K562 (cell line): ENCODE measurements around the gene DNAJC6. TPM values are rescaled to one million over a fixed set of nuclear protein-coding genes. Genes with fewer than 3 reads are reported as not detected.
A peak's percentile ranks its signal among the peaks of the same experiment; 100 is the strongest.

Experiments
- ATAC-seq: fragments of 200-7000 bp; cut with Tn5 transposase; 3 replicates; pipeline ENCODE4 v1.9.1; 2020; ENCODE audit warnings: moderate library complexity
- BruUV-seq: library from RNA; stranded (reverse); fragments of 400-500 nt; replicated peaks from 2 replicates; lab custom pipeline; 2021; lab: Mats Ljungman, UMichigan
- CTCF ChIA-PET: fragments of 300-600 bp; formaldehyde crosslinking; extraction: SDS; loops from one replicate; lab custom pipeline; 2021; ENCODE audit warnings: low intra/inter-chr PET ratio; lab: Yijun Ruan, JAX
- POLR2A ChIA-PET: fragments of 300-600, 350-650 bp; sonication (Branson Sonifier 250); formaldehyde crosslinking; extraction: SDS; loops from one replicate; lab custom pipeline; 2021; ENCODE audit warnings: antibody characterized with exemption, inconsistent platforms; lab: Yijun Ruan, JAX
- DNase-seq, 4 experiments: peaks; one replicate each; pipeline versions ENCODE4 v3.0.0 to v3.0.0-alpha.2; 2011 to 2018; ENCODE audit warnings: low spot score in 3 of 4, mixed read lengths in 3 of 4; ENCODE audit errors: extremely low read depth in 1 of 4
- FAIRE-seq: peaks from 2 replicates; lab custom pipeline; 2011; peaks lifted over from hg19 to GRCh38; lab: Jason Lieb, UNC
- H2AFZ ChIP-seq: 2 replicates; pipeline ENCODE4 v1.6.0; 2011; ENCODE audit warnings: low read depth, low read length, control low read depth, inconsistent platforms
- H3K27ac ChIP-seq: fragments of 200-600 bp; 3 replicates; pipeline ENCODE4 v1.8.0; 2011; ENCODE audit warnings: low read depth, mild to moderate bottlenecking, control low read depth, inconsistent platforms, low read length, moderate library complexity, mixed read lengths; ENCODE audit errors: extremely low read depth
- H3K27me3 ChIP-seq, 2 experiments: fragments of 300-600 bp in 1 of 2; 2 replicates in 1 of 2; 3 replicates in 1 of 2; pipeline versions ENCODE4 v1.6.0 to v1.8.0; 2011; ENCODE audit warnings: inconsistent platforms in 2 of 2, low read length in 2 of 2, mild to moderate bottlenecking in 1 of 2, mixed read lengths in 1 of 2, moderate library complexity in 1 of 2; ENCODE audit not compliant: control insufficient read depth in 2 of 2, insufficient read depth in 2 of 2
- H3K36me3 ChIP-seq: fragments of 300-600 bp; 3 replicates; pipeline ENCODE4 v1.8.0; 2011; ENCODE audit warnings: mild to moderate bottlenecking, low read length, inconsistent platforms; ENCODE audit not compliant: control insufficient read depth, insufficient read depth
- H3K4me1 ChIP-seq, 2 experiments: fragments of 200-600 bp in 1 of 2; replicated peaks in 1 of 2; 2 replicates in 1 of 2; 3 replicates in 1 of 2; pipeline versions ENCODE4 v1.5.1 to v1.8.0; 2011; ENCODE audit warnings: inconsistent platforms in 2 of 2, low read length in 2 of 2, mild to moderate bottlenecking in 1 of 2, mixed read lengths in 1 of 2, moderate library complexity in 1 of 2; ENCODE audit not compliant: control insufficient read depth in 2 of 2, insufficient read depth in 2 of 2
- H3K4me2 ChIP-seq: 2 replicates; pipeline ENCODE4 v1.6.1; 2011; ENCODE audit warnings: low read length, control low read depth, inconsistent platforms, mixed read lengths; ENCODE audit not compliant: insufficient read depth
- H3K4me3 ChIP-seq: fragments of 200-600 bp; sonication (generic), shearing (Covaris generic); 2 replicates; pipeline ENCODE4 v1.5.1; 2016; ENCODE audit warnings: control low read depth, inconsistent platforms
- H3K79me2 ChIP-seq: fragments of 200-600 bp; 3 replicates; pipeline ENCODE4 v1.8.0; 2011; ENCODE audit warnings: low read length, inconsistent platforms; ENCODE audit not compliant: control insufficient read depth, insufficient read depth
- H3K9ac ChIP-seq, 2 experiments: 2 replicates each; pipeline versions ENCODE4 v1.6.0 to v1.6.1; 2011; ENCODE audit warnings: low read depth in 2 of 2, low read length in 2 of 2, control low read depth in 1 of 2, inconsistent platforms in 1 of 2, mild to moderate bottlenecking in 1 of 2, mixed read lengths in 1 of 2; ENCODE audit not compliant: insufficient read depth in 1 of 2
- H3K9me1 ChIP-seq: one replicate; pipeline ENCODE4 v1.6.0; 2011; ENCODE audit warnings: inconsistent platforms, mild to moderate bottlenecking, low read length, moderate library complexity; ENCODE audit not compliant: control insufficient read depth, insufficient read depth
- H3K9me3 ChIP-seq: replicated peaks from 2 replicates; pipeline ENCODE4 v1.5.1; 2011; ENCODE audit warnings: low read depth, low read length, inconsistent platforms; ENCODE audit not compliant: control insufficient read depth, insufficient read depth
- H4K20me1 ChIP-seq: replicated peaks from 2 replicates; pipeline ENCODE4 v1.6.1; 2011; ENCODE audit warnings: low read length, inconsistent platforms, mixed read lengths; ENCODE audit not compliant: control insufficient read depth, insufficient read depth
- NR4A1 ChIP-seq, 2 experiments: fragments of 250-450 bp in 1 of 2; fragments of 450-650 bp in 1 of 2; sonication (Bioruptor Pico) in 1 of 2; IDR thresholded peaks; 2 replicates each; pipeline versions ENCODE4 v1.4.0 to v1.6.1; 2016 to 2020; ENCODE audit warnings: mild to moderate bottlenecking in 2 of 2, missing compliant biosample characterization in 1 of 2, missing genetic modification characterization in 1 of 2, moderate library complexity in 1 of 2
- NRF1 ChIP-seq, 2 experiments: fragments of 450-650 bp; IDR thresholded peaks in 1 of 2; conservative IDR thresholded peaks in 1 of 2; 2 replicates each; pipeline ENCODE4 v1.6.1; 2014; ENCODE audit warnings: mild to moderate bottlenecking in 2 of 2
- RHOXF2B ChIP-seq: fragments of 250-450 bp; sonication (Bioruptor Pico); conservative IDR thresholded peaks from 2 replicates; pipeline ENCODE4 v1.5.1; 2021
- ZNF263 ChIP-seq: sonication (generic); formaldehyde crosslinking; IDR thresholded peaks from 2 replicates; pipeline ENCODE4 v1.8.0; 2022; ENCODE audit warnings: mild to moderate bottlenecking, missing genetic modification reagents, borderline replicate concordance
- ZNF354B ChIP-seq: fragments of 250-450 bp; sonication (Bioruptor Pico); IDR thresholded peaks from 2 replicates; pipeline ENCODE4 v1.4.0; 2020
- ZNF583 ChIP-seq: fragments of 250-450 bp; sonication (Bioruptor Pico); IDR thresholded peaks from 2 replicates; pipeline ENCODE4 v1.4.0; 2020
- ZNF584 ChIP-seq: fragments of 200-800 bp; sonication (Bioruptor generic); IDR thresholded peaks from 2 replicates; pipeline ENCODE4 v1.6.1; 2016; ENCODE audit warnings: low read depth, mild to moderate bottlenecking, missing genetic modification characterization, missing compliant biosample characterization
- WGBS: fragments of 100-300 bp; shearing (Covaris generic); methylation state at CpG from one replicate; pipeline ENCODE4 v1.1.6; 2016; ENCODE audit warnings: low coverage, mixed read lengths; ENCODE audit not compliant: insufficient coverage; ENCODE audit errors: missing lambda C conversion rate; 5-methylcytosine and 5-hydroxymethylcytosine counted together
- in situ Hi-C: fragments of 300-500 bp; cut with MboI; formaldehyde crosslinking; loops from 4 replicates; pipeline ENCODE4 v1.15.0; 2018; ENCODE audit warnings: inconsistent platforms, mixed read lengths
- intact Hi-C: fragments of 100-400 bp; cut with micrococcal nuclease; formaldehyde crosslinking; loops from 2 replicates; pipeline ENCODE4 v1.14.2; 2022
- polyA plus RNA-seq, 8 experiments: library from polyadenylated mRNA; depleted of rRNA in 4 of 8; stranded (reverse) in 5 of 8; unstranded in 3 of 8; fragments of >200 nt; fragmentation: Nextera tagmentation in 2 of 8; fragmentation: Illumina TruSeq in 1 of 8; extraction: Ambion mirVana in 2 of 8; extraction: Trizol in 1 of 8; gene quantifications; 2 replicates each; pipeline versions ENCODE4 v1.2.1 to v1.2.3, GENCODE V29; 2011 to 2014; ENCODE audit warnings: inconsistent platforms in 1 of 8, missing spikeins in 1 of 8
- total RNA-seq, 7 experiments: library from RNA; depleted of rRNA in 6 of 7; stranded (reverse); fragments of >200 nt in 6 of 7; fragmentation: Illumina TruSeq in 2 of 7; extraction: Trizol in 2 of 7; gene quantifications; 2 replicates each; pipeline versions ENCODE4 v1.2.1 to v1.2.3, GENCODE V29; 2011 to 2021; ENCODE audit warnings: low replicate concordance in 1 of 7
- TF ChIP-seq, protein P1 (sequence below): fragments of 200-800 bp; sonication (Bioruptor generic); IDR thresholded peaks from 2 replicates; pipeline ENCODE4 v1.6.1; 2017; ENCODE audit warnings: missing genetic modification characterization, missing compliant biosample characterization
- TF ChIP-seq, protein P2 (sequence below): IDR thresholded peaks from 3 replicates; pipeline ENCODE4 v1.6.1; 2011; ENCODE audit warnings: borderline replicate concordance, mild to moderate bottlenecking, moderate library complexity; ENCODE audit not compliant: insufficient read length; ENCODE audit errors: extremely low read depth
- TF ChIP-seq, protein P3 (sequence below): fragments of 200-800 bp; sonication (Bioruptor generic); IDR thresholded peaks from 2 replicates; pipeline ENCODE4 v1.6.1; 2016; ENCODE audit warnings: missing genetic modification characterization, missing compliant biosample characterization

DNAJC6 gene
- total and polyA plus RNA-seq, 9 of the 15 experiments (the other 6 are each of a cell fraction or from before 2014, with no cell fraction given), result 6.7 to 78.7 (median 28.0) TPM

DNA sequence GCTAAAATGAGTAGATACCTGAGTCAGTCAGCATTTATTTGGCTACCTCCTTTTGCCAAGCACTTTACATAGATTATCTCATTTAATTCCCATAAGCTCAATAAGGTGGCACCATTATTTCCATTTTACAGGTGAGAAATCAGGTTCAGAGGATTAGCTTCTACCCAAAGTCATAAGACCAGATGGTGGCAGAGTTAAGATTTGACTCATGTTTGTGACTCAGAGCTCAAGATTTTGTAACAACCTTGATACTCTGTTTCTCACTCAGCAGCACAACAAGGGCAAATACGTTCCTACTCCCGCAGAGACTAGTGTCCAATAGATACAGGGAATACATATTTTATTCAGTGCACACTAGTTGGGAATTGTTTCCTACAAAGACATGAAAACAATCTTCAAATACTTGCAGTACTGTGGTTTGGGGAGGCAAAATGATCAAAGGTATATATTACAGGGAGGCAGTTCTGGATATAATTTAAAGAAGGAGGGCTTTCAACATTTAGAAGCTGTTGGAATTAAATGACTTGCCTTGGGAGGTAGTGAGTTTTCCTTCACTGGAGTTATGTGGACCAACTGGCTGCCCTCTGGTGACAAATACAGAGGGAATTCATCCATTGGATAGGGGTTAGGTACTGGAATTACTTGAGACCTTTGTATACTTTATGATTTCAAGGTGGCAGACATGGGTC is 114.7 kb downstream of the DNAJC6 start:
- intact Hi-C loops (loop anchor here (2.0 to 5.0 kb wide), 4 partner anchors 53 to 357 kb away; no protein-coding TSS in a partner anchor), in situ Hi-C loops (loop anchor here (10.0 kb wide), 1 partner anchor 359 kb away; no protein-coding TSS in a partner anchor)
- H2AFZ ChIP-seq, result no peak overlapping the region
- H3K79me2 ChIP-seq, result peaks cover 76% of the 10 kb centered on the region
- H3K27me3 ChIP-seq, result no peaks in the 10 kb centered on the region
- no TSS peak for BruUV-seq
- H4K20me1 ChIP-seq, result peaks cover 3% of the 10 kb centered on the region; the same call in 1 of the 2 replicates
- peak overlapping the region; percentile 52 for H3K4me2 ChIP-seq
- H3K9me3 ChIP-seq, result no peaks in the 10 kb centered on the region
- peak overlapping the region; percentile 83; the same call in 1 of the 2 replicates for H3K4me3 ChIP-seq
- H3K27ac ChIP-seq, result peak overlapping the region; percentile 61
- H3K9me1 ChIP-seq, result no peaks in the 10 kb centered on the region
- peak overlapping the region in 1 of 2 experiments; percentile 95; a peak in 2 of 4 replicates for H3K9ac ChIP-seq
- H3K36me3 ChIP-seq, result peaks cover 57% of the 10 kb centered on the region
- peak; percentile 6 for FAIRE-seq
- ChIA-PET POLR2A (interaction anchor here (0.5 to 1.5 kb wide), 3 partner anchors 24 to 294 kb away, joined by 3 to 6 read pairs (median 3); no protein-coding TSS in a partner anchor), CTCF (no interaction called here)
- peaks cover 14 to 42% of the 10 kb centered on the region in 2 experiments for H3K4me1 ChIP-seq
- DNase-seq, result peak; percentile 32 to 65 (median 40)
- no peak for ATAC-seq
- WGBS, result 3% methylated on average over 2 of the region's 2 CpGs
- TF ChIP-seq ZNF583 (CRISPR knock-in tag) (no peak), NRF1 (conservative IDR thresholded peaks at IDR 0.05 in 1 of 2, IDR thresholded peaks at IDR 0.05 in 1 of 2) (no peak), ZNF263 (CRISPR knock-in tag) (no peak), ZNF584 (CRISPR knock-in tag) (no peak), ZNF354B (CRISPR knock-in tag) (no peak), NR4A1 (CRISPR knock-in tag; IDR thresholded peaks at IDR 0.05) (no peak), NR4A1 (tag; IDR thresholded peaks at IDR 0.05) (no peak), RHOXF2B (no peak)
- TF ChIP-seq, protein P1, sequence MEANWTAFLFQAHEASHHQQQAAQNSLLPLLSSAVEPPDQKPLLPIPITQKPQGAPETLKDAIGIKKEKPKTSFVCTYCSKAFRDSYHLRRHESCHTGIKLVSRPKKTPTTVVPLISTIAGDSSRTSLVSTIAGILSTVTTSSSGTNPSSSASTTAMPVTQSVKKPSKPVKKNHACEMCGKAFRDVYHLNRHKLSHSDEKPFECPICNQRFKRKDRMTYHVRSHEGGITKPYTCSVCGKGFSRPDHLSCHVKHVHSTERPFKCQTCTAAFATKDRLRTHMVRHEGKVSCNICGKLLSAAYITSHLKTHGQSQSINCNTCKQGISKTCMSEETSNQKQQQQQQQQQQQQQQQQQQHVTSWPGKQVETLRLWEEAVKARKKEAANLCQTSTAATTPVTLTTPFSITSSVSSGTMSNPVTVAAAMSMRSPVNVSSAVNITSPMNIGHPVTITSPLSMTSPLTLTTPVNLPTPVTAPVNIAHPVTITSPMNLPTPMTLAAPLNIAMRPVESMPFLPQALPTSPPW (CRISPR knock-in tag), result no peak
- TF ChIP-seq, protein P2, sequence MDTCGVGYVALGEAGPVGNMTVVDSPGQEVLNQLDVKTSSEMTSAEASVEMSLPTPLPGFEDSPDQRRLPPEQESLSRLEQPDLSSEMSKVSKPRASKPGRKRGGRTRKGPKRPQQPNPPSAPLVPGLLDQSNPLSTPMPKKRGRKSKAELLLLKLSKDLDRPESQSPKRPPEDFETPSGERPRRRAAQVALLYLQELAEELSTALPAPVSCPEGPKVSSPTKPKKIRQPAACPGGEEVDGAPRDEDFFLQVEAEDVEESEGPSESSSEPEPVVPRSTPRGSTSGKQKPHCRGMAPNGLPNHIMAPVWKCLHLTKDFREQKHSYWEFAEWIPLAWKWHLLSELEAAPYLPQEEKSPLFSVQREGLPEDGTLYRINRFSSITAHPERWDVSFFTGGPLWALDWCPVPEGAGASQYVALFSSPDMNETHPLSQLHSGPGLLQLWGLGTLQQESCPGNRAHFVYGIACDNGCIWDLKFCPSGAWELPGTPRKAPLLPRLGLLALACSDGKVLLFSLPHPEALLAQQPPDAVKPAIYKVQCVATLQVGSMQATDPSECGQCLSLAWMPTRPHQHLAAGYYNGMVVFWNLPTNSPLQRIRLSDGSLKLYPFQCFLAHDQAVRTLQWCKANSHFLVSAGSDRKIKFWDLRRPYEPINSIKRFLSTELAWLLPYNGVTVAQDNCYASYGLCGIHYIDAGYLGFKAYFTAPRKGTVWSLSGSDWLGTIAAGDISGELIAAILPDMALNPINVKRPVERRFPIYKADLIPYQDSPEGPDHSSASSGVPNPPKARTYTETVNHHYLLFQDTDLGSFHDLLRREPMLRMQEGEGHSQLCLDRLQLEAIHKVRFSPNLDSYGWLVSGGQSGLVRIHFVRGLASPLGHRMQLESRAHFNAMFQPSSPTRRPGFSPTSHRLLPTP, result no peak
- TF ChIP-seq, protein P3, sequence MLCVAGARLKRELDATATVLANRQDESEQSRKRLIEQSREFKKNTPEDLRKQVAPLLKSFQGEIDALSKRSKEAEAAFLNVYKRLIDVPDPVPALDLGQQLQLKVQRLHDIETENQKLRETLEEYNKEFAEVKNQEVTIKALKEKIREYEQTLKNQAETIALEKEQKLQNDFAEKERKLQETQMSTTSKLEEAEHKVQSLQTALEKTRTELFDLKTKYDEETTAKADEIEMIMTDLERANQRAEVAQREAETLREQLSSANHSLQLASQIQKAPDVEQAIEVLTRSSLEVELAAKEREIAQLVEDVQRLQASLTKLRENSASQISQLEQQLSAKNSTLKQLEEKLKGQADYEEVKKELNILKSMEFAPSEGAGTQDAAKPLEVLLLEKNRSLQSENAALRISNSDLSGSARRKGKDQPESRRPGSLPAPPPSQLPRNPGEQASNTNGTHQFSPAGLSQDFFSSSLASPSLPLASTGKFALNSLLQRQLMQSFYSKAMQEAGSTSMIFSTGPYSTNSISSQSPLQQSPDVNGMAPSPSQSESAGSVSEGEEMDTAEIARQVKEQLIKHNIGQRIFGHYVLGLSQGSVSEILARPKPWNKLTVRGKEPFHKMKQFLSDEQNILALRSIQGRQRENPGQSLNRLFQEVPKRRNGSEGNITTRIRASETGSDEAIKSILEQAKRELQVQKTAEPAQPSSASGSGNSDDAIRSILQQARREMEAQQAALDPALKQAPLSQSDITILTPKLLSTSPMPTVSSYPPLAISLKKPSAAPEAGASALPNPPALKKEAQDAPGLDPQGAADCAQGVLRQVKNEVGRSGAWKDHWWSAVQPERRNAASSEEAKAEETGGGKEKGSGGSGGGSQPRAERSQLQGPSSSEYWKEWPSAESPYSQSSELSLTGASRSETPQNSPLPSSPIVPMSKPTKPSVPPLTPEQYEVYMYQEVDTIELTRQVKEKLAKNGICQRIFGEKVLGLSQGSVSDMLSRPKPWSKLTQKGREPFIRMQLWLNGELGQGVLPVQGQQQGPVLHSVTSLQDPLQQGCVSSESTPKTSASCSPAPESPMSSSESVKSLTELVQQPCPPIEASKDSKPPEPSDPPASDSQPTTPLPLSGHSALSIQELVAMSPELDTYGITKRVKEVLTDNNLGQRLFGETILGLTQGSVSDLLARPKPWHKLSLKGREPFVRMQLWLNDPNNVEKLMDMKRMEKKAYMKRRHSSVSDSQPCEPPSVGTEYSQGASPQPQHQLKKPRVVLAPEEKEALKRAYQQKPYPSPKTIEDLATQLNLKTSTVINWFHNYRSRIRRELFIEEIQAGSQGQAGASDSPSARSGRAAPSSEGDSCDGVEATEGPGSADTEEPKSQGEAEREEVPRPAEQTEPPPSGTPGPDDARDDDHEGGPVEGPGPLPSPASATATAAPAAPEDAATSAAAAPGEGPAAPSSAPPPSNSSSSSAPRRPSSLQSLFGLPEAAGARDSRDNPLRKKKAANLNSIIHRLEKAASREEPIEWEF (CRISPR knock-in tag), result no peak
